ENCODE results near the gene RNF213. TPM values are rescaled to one million over a fixed set of nuclear protein-coding genes. Genes with fewer than 3 reads are reported as not detected.

The RNF213 gene
- total RNA-seq, 4 donors from 2014 or later = 57.8 to 197 (median 94.1) TPM

- H3K9me3 ChIP-seq = no peaks in the 10 kb centered on the region
- no peak overlapping the region for H3K27ac ChIP-seq
- H3K4me1 ChIP-seq = peaks cover 14% of the 10 kb centered on the region
- TF ChIP-seq POLR2A (IDR thresholded peaks at IDR 0.05) = no peak
- TF ChIP-seq EP300 (IDR thresholded peaks at IDR 0.05) = no peak
- no peak for TF ChIP-seq POLR2AphosphoS5 (IDR thresholded peaks at IDR 0.05)
- TF ChIP-seq, protein P1, sequence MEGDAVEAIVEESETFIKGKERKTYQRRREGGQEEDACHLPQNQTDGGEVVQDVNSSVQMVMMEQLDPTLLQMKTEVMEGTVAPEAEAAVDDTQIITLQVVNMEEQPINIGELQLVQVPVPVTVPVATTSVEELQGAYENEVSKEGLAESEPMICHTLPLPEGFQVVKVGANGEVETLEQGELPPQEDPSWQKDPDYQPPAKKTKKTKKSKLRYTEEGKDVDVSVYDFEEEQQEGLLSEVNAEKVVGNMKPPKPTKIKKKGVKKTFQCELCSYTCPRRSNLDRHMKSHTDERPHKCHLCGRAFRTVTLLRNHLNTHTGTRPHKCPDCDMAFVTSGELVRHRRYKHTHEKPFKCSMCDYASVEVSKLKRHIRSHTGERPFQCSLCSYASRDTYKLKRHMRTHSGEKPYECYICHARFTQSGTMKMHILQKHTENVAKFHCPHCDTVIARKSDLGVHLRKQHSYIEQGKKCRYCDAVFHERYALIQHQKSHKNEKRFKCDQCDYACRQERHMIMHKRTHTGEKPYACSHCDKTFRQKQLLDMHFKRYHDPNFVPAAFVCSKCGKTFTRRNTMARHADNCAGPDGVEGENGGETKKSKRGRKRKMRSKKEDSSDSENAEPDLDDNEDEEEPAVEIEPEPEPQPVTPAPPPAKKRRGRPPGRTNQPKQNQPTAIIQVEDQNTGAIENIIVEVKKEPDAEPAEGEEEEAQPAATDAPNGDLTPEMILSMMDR (IDR thresholded peaks at IDR 0.05) = no peak
- WGBS = 98% methylated on average over 8 of the region's 11 CpGs
- DNase-seq (ENCODE audit: low spot score in 2 of 2) = no peak
- no peaks in the 10 kb centered on the region for H3K27me3 ChIP-seq
- peaks cover 28% of the 10 kb centered on the region for H3K36me3 ChIP-seq
- H3K4me3 ChIP-seq = no peak overlapping the region
These were observed 8.7 kb upstream of the RNF213 start for GRCh38 chr17:80251966-80252365.

- TF ChIP-seq POLR2A (IDR thresholded peaks at IDR 0.05) = no peak
- TF ChIP-seq, protein P1 (IDR thresholded peaks at IDR 0.05) = peak; percentile 12 to 73
- H3K36me3 ChIP-seq = peaks cover 24% of the 10 kb centered on the region
- no peak for DNase-seq (ENCODE audit: low spot score in 2 of 2)
- no peak overlapping the region for H3K4me3 ChIP-seq
- no peak overlapping the region for H3K27ac ChIP-seq
- 45% methylated on average over 13 of the region's 13 CpGs for WGBS
- no peaks in the 10 kb centered on the region for H3K27me3 ChIP-seq
- H3K4me1 ChIP-seq = peaks cover 14% of the 10 kb centered on the region
- H3K9me3 ChIP-seq = no peaks in the 10 kb centered on the region
These were observed 7.8 kb upstream of the RNF213 start for GRCh38 chr17:80252871-80253270.

- TF ChIP-seq, protein P1 (IDR thresholded peaks at IDR 0.05) = no peak
- TF ChIP-seq POLR2AphosphoS5 (IDR thresholded peaks at IDR 0.05) = no peak
- no peak for TF ChIP-seq EP300 (IDR thresholded peaks at IDR 0.05)
- no peak for TF ChIP-seq POLR2A (IDR thresholded peaks at IDR 0.05)
- Histone ChIP-seq H3K9me3 (no peaks in the 10 kb centered on the region), H3K36me3 (peaks cover 15% of the 10 kb centered on the region), H3K4me1 (peaks cover 14% of the 10 kb centered on the region), H3K27me3 (no peaks in the 10 kb centered on the region), H3K4me3 (no peak overlapping the region), H3K27ac (no peak overlapping the region)
- DNase-seq (ENCODE audit: low spot score in 2 of 2) = no peak
- WGBS = 85% methylated on average over 21 of the region's 21 CpGs
These were observed 6.8 kb upstream of the RNF213 start for GRCh38 chr17:80253631-80254395.

GRCh38 chr17:80254396-80255251 lies 6.0 kb upstream of the RNF213 start:
- TF ChIP-seq EP300 (IDR thresholded peaks at IDR 0.05) (peak; percentile 13), POLR2AphosphoS5 (IDR thresholded peaks at IDR 0.05) (peak in 2 of 3 donors; percentile 24 to 25)
- TF ChIP-seq, protein P1 (IDR thresholded peaks at IDR 0.05) = no peak
- 54% methylated on average over 13 of the region's 13 CpGs for WGBS
- H3K36me3 ChIP-seq = peaks cover 10% of the 10 kb centered on the region
- no peak overlapping the region for H3K4me3 ChIP-seq
- no peaks in the 10 kb centered on the region for H3K27me3 ChIP-seq
- peak overlapping the region; percentile 65 for H3K27ac ChIP-seq
- H3K4me1 ChIP-seq = peaks cover 20% of the 10 kb centered on the region
- no peak for DNase-seq (ENCODE audit: low spot score in 2 of 2)
- no peaks in the 10 kb centered on the region for H3K9me3 ChIP-seq

GRCh38 chr17:80256034-80256350 lies 4.7 kb upstream of the RNF213 start:
- no peak for DNase-seq (ENCODE audit: low spot score in 2 of 2)
- no peak for TF ChIP-seq EP300 (IDR thresholded peaks at IDR 0.05)
- TF ChIP-seq POLR2AphosphoS5 (IDR thresholded peaks at IDR 0.05) = no peak
- TF ChIP-seq, protein P1 (IDR thresholded peaks at IDR 0.05) = no peak
- TF ChIP-seq POLR2A (IDR thresholded peaks at IDR 0.05) = no peak
- H3K4me3 ChIP-seq = no peak overlapping the region
- no peaks in the 10 kb centered on the region for H3K27me3 ChIP-seq
- peaks cover 10% of the 10 kb centered on the region for H3K36me3 ChIP-seq
- H3K9me3 ChIP-seq = no peaks in the 10 kb centered on the region
- H3K4me1 ChIP-seq = peaks cover 25% of the 10 kb centered on the region
- WGBS = 95% methylated on average over 5 of the region's 5 CpGs
- H3K27ac ChIP-seq = no peak overlapping the region
